TTC549 (cell line): ENCODE data around the gene HDAC8.
"Not testable (repeated sequence)": the region's sequence is repeated elsewhere in the genome, so short reads cannot be mapped to it uniquely, and the experiment has no call there.

Source experiments
- FAIRE-seq: peaks from 2 replicates; lab custom pipeline; 2012; peaks lifted over from hg19 to GRCh38; lab: Jason Lieb, UNC

The HDAC8 gene

DNA sequence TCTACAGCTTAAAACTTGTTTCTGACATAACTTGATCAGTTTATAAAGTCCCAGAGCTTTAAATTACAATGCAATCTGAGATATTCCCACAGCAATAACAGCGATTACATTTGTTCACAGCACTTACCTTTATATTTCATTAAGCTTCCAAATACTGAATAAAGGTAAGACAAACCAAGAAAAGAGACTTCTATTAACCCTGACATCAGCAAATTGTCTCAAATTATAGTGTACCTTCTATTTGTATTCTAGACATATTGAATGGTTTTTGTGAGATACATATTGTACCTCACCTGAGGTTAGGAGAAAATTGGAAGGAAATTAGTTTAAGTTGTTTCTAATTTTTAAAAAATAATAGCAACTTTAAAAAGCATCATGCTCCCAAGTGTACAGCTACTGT lies 111.9 kb downstream of the HDAC8 start:
- no peak for FAIRE-seq

DNA sequence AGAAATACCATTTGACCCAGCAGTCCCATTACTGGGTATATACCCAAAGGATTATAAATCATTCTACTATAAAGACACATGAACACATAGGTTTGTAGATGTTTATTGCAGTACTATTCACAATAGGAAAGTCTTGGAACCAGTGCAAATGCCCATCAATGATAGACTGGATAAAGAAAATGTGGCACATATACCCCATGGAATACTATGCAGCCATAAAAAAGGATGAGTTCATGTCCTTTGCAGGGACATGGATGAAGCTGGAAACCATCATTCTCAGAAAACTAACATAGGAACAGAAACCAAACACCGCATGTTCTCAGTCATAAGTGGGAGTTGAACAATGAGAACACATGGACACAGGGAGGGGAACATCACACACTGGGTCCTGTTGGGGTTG lies 123.6 kb downstream of the HDAC8 start:
- FAIRE-seq: not testable (repeated sequence)

GRCh38 chrX:72440764-72441163 lies 131.9 kb downstream of the HDAC8 start:
- FAIRE-seq: not testable (repeated sequence)

DNA sequence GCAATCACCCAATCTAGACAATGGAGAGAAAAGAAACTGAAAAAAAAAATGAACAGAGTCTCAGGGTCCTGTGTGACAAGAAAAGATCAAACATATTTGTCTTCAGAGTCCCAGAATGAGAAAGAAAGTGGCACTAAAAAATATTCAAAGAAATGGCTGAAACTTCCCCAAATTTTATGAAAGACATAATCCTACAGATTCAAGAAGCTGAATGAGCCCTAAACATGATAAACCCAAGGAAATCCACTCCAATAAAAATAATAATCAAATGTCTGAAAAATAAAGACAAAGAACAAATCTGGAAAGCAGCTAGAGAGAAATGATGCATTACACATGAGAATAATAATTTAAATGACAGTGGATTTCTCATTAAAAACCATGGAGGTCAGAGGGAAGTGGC lies 136.6 kb downstream of the HDAC8 start:
- no peak for FAIRE-seq

DNA sequence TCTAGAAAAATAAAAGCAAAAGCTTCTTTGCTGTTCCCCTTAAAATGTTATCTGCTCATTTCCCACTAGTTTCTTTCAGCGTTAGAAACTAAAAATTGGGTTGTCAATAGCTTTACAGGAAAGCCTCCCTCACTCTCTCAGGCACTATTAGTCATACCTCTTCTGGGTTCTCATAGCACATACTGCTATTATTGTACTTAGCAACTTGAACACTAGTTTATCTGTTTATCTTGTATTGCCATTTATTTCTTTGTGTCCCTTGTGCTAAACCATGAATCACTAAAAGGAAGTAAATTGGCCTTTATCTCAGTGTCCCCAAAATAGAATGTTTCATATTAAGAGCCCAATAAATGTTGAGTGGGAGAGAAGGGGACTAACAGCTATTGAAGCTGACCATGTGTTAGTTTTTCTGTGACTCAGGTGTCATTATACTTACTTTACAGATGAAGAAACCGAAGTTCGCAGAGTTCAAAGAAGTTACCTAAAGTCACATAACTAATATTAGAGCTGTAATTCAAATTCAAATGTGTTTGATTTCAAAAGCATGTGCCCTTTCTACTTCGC lies 142.2 kb downstream of the HDAC8 start:
- no peak for FAIRE-seq

DNA sequence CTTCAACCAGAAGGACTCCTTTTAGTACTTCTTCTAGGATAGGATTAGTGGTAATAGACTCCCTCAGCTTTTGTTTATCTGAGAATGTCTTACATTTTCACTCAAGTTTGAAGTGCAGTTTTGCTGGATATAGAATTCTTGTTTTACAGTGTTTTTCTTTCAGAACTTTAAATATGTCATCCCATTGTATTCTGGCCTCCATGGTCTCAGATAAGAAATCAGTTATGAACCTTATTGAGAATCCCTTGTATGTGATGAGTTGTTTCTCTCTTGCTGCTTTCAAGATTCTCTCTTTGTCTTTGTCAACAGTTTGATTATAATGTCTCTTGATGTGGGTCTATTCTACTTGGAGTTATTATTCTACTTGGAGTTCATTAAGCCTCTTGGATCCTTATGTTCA lies 150.8 kb downstream of the HDAC8 start:
- FAIRE-seq: no peak

- no peak for FAIRE-seq
These were observed 162.7 kb downstream of the HDAC8 start for GRCh38 chrX:72409993-72410392.

GRCh38 chrX:72408885-72409284 lies 163.8 kb downstream of the HDAC8 start:
- no peak for FAIRE-seq

DNA sequence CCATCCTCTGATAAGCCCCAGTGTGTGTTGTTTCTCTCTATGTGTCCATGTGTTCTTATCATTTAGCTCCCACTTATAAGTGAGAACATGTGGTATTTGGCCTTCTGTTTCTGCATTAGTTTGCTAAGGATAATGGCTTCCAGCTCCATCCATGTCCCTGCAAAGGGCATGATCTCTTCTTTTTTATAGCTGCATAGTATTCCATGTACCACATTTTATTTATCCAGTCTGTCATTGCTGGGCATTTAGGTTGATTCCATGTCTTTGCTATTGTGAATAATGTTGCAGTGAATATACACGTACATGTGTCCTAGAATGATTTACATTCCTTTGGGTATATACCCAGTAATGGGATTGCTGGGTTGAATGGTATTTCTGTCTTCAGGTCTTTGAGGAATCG lies 167.5 kb downstream of the HDAC8 start:
- not testable (repeated sequence) for FAIRE-seq

DNA sequence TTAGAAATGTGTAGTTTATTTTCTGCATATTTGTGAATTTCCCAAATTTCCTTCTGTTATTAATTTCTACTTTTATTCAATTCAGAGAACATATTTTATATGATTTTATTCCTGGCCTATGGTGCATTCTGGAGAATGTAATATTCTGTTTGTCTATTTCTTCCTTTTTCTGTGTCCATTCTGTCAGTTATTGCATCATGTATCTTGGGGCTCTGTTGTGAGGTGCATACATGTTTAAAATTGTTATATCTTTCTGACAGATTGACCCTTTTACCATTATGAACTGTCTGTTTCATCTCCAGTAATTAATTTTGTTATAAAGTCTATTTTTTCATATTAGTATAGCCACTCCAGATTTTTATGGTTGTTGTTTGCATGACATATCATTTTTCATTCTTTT lies 170.0 kb downstream of the HDAC8 start:
- no peak for FAIRE-seq

- FAIRE-seq: no peak
These were observed 172.8 kb downstream of the HDAC8 start for GRCh38 chrX:72399816-72400215.

- no peak for FAIRE-seq
These were observed 176.5 kb downstream of the HDAC8 start for GRCh38 chrX:72396117-72396516.

DNA sequence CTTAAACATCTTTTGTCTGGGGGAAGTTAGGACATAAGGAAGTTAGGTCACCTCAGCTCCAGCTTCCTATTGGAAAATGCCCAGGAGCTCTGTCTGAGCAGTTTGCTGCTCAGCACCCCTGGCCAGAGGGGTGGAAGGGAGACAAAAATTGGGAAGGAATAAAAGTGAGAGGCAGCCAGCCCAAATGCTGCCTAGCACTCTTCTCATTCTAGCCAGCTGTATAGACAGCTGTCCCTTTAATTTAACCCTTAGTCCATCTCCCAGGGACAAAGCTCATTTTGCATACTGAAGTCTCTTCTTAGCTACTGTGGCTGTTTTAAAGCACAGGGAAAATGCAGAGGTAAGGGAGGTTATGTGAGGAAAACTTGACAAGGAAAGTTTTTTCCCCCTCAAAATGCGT lies 177.4 kb downstream of the HDAC8 start:
- FAIRE-seq: no peak

DNA sequence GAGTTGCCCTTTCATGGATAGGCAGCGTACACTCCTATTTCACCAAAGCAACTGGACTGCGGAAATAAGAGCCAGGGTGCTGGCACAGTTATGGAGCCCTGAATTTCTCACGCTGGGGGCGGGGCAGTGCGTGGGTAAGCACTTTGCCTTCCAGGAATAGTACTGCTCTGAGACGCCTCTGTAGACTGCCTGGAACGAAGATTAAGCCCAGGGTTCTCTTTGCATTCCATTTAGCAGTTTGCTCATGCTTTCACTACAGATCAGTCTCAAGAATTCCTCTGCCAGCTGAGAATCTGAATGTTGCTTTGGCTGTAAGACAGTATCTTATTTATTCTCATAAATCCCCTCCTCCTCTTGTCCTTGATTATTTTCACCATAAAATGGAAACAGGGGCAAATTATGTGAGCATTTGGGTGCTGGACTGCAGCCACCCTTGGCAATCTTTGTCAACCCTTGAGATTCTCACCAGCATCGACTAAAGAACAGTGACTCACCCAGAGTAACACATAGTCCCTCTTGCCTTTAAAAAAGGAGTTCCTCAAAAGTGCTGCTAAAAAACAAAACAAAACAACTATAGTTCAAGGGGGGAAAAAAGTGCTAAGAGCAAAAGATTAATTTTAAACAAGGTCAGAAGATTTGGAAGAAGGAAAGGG lies 178.0 kb downstream of the HDAC8 start:
- FAIRE-seq: no peak

DNA sequence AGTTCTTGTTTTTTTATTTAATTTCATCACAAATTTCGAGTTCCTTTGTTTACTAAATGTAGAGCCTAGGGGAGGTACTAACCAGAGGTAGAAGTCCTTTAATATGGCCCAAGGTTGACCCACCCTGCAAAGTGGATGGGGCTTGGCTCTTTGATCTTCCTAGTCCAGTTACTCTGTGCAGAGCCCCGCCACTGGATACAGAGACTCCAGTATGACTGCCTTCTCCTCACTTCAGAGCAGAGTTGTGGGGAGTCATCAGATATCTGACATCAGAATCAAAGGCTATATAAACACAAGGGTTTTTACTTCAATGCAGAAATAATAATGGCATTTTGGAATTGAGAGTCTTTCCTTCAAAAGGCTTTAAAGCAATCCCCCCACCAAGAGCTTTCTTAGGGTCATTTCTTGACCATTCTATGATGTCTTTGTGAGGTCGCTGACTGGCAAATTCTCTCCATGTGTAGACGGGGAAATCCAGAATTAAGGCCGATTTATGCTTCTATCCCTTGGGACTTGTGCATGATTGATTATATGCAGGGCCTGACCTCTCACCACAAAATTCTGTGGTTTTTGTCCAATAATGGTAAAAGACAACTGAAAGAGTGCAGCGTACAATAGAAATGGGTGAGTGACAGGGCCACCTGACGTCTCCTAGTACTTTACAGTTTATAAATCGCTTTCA lies 178.7 kb downstream of the HDAC8 start:
- no peak for FAIRE-seq

GRCh38 chrX:72392816-72393800 lies 179.5 kb downstream of the HDAC8 start:
- no peak for FAIRE-seq

DNA sequence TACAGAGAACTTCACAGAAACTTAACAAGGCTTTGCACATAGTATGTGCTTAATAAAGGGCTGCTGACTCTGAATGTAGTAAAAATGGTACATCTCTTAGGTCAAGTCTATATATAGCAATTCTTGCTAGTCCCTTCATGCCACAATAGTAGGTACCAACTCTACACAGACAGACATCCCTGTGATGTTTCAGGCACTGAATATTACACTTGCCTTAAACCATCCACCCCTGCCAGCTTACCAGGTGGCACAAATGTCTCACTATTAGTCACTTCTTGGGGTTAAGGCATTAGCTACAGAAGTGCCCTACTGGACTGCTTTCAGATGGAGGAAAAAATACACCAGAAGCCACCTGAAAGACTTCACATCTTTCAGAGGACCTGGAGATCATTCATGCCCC lies 180.6 kb downstream of the HDAC8 start:
- no peak for FAIRE-seq

DNA sequence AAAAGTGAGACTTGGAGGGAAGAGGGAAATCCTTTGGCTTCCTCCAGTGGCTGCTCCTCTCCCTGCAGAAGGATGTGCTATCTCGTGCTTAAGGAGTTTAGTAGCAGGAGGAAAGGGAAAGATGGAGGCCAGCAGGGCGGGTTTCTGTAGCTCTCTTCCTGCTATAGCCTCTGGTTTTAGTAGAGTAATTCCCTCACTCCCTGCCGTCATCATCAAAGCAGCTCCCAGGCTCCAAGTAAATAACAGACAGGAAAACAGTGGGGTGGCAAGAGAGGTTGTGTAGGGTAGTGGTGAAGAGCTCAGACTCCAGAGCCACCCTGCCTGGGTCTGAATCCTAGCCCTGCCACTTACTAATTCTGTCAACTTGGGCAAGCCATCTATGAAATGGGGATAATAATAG lies 185.4 kb downstream of the HDAC8 start:
- no peak for FAIRE-seq

DNA sequence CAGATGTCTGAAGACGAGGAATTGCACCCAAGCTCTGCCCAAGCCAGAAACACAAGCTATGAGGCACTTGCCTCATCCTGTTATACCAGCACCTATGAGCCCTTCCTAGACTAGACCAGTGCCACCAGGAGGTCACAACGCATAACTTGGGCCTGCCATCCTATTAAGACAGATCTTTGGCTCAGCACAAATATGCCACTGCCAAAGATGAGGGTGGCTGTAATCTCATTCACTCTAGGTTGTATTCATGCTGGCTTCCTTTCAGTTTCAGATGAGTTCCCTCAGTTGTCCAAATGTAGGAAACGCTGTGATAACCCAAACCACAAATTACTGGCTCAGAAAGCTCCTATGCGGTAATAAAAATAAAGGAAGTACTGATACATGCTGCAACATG lies 190.4 kb downstream of the HDAC8 start:
- FAIRE-seq: no peak

GRCh38 chrX:72381439-72382201 lies 191.0 kb downstream of the HDAC8 start:
- FAIRE-seq: no peak

DNA sequence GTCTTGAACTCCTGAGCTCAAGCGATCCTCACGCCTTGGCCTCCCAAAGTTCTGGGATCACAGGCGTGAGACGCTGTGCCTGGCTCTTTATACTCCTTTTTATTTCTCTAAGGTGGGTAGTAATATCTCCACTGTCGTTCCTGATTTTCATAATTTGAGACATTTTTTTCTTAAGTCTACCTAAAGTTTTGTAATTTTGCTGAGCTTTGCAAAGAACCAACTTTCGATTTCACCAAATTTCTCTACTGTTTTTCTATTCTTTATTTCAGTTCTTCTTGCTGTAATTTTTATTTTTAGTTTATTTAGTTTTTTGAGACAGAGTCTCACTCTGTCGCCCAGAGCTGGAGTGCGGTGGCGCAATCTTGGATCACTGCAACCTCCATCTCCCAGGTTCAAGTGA lies 196.5 kb downstream of the HDAC8 start:
- FAIRE-seq: no peak

DNA sequence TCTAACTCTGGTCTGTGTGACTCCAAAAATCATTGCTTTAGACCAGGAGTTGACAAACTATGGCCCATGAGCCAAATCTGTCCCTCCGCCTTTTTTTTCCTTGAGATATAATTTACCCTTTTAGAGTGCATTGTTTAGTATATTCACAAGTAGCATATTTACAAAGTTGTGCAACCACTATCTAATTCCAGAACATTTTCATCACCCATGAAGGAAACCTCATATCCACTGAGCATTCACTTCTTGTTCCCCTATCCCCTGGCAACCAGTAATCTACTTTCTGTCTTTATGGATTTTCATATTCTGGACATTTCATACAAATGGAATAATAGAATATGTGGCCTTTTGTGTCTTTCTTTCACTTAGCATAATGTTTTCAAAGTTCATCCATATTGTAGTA lies 199.5 kb downstream of the HDAC8 start:
- FAIRE-seq: no peak
